ENCODE data around the gene ZNF223.

The ZNF223 gene

DNA sequence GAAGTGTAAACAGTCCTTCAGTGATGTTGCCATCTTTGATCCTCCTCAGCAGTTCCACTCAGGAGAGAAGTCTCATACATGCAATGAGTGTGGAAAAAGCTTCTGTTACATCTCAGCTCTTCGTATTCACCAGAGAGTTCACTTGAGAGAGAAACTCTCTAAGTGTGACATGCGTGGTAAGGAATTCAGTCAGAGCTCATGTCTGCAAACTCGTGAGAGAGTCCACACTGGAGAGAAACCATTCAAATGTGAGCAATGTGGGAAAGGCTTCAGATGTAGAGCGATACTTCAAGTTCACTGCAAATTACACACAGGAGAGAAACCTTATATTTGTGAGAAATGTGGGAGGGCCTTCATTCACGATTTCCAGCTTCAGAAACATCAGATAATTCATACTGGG, 41.4 kb upstream of the ZNF223 start:
- H4K20me1 ChIP-seq (ENCODE audit: insufficient read depth, low read length, poor library complexity, severe bottlenecking): no peaks in the 10 kb centered on the region
- no peak overlapping the region for H3K4me2 ChIP-seq (ENCODE audit: low read depth, low read length, poor library complexity, severe bottlenecking)
- peaks cover 40% of the 10 kb centered on the region; the same call in 1 of the 2 replicates for H3K36me3 ChIP-seq (ENCODE audit: insufficient read depth, low read length)
- H3F3A ChIP-seq (ENCODE audit: low read depth): no peaks in the 10 kb centered on the region
- H3K9me2 ChIP-seq (replicated peaks; ENCODE audit: low read depth, low read length): no peaks in the 10 kb centered on the region
- H3K4me1 ChIP-seq (ENCODE audit: insufficient read depth, low read length, poor library complexity, severe bottlenecking): no peaks in the 10 kb centered on the region
- H3K9me3 ChIP-seq (ENCODE audit: insufficient read depth, low read depth, low read length): peaks cover 23% of the 10 kb centered on the region; the same call in 1 of the 2 replicates
- no peak for TF ChIP-seq CTCF (conservative IDR thresholded peaks at IDR 0.05; ENCODE audit: low read length)
- TF ChIP-seq EZH2phosphoT487 (IDR thresholded peaks at IDR 0.05; ENCODE audit: borderline replicate concordance): no peak
- H3K79me2 ChIP-seq (ENCODE audit: insufficient read depth, low read length): no peaks in the 10 kb centered on the region
- no peak overlapping the region for H3K4me3 ChIP-seq (ENCODE audit: low read length, poor library complexity, severe bottlenecking)
- no peaks in the 10 kb centered on the region for H3K27me3 ChIP-seq (ENCODE audit: insufficient read depth, low read length, poor library complexity, severe bottlenecking)
- no peak overlapping the region for H3K9ac ChIP-seq (ENCODE audit: low read depth, low read length, poor library complexity, severe bottlenecking)
- no peak overlapping the region for H2AFZ ChIP-seq (ENCODE audit: low read length)

DNA sequence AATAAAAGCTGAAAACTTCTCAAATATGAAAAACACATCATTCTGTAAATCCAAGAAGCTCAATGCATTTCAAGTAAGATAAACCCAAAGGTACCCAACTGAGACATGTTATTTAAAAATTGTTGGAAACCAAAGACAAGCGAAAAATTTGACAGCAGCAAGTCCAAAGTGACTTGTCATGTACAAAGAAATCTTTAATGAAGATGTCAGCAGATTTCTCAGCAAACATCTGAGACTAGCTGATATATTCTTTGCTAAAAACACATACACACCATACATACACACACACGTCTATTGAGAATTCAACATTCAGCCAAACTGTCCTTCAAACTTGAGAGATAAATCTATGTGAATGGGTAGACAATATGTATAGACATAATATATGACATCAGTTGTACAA, 32.3 kb upstream of the ZNF223 start:
- Histone ChIP-seq H3K4me1 (ENCODE audit: insufficient read depth, low read length, poor library complexity, severe bottlenecking) (peaks cover under 1% of the 10 kb centered on the region), H3F3A (ENCODE audit: low read depth) (no peaks in the 10 kb centered on the region), H3K36me3 (ENCODE audit: insufficient read depth, low read length) (no peaks in the 10 kb centered on the region), H3K79me2 (ENCODE audit: insufficient read depth, low read length) (no peaks in the 10 kb centered on the region), H3K9me2 (replicated peaks; ENCODE audit: low read depth, low read length) (no peaks in the 10 kb centered on the region), H3K9ac (ENCODE audit: low read depth, low read length, poor library complexity, severe bottlenecking) (no peak overlapping the region), H4K20me1 (ENCODE audit: insufficient read depth, low read length, poor library complexity, severe bottlenecking) (no peaks in the 10 kb centered on the region), H3K27me3 (ENCODE audit: insufficient read depth, low read length, poor library complexity, severe bottlenecking) (peaks cover 47% of the 10 kb centered on the region), H3K4me2 (ENCODE audit: low read depth, low read length, poor library complexity, severe bottlenecking) (no peak overlapping the region), H3K4me3 (ENCODE audit: low read length, poor library complexity, severe bottlenecking) (no peak overlapping the region), H3K9me3 (ENCODE audit: insufficient read depth, low read depth, low read length) (no peaks in the 10 kb centered on the region; the same call in 1 of the 2 replicates), H2AFZ (ENCODE audit: low read length) (no peak overlapping the region)
- TF ChIP-seq CTCF (conservative IDR thresholded peaks at IDR 0.05; ENCODE audit: low read length): no peak
- no peak for TF ChIP-seq EZH2phosphoT487 (IDR thresholded peaks at IDR 0.05; ENCODE audit: borderline replicate concordance)

DNA sequence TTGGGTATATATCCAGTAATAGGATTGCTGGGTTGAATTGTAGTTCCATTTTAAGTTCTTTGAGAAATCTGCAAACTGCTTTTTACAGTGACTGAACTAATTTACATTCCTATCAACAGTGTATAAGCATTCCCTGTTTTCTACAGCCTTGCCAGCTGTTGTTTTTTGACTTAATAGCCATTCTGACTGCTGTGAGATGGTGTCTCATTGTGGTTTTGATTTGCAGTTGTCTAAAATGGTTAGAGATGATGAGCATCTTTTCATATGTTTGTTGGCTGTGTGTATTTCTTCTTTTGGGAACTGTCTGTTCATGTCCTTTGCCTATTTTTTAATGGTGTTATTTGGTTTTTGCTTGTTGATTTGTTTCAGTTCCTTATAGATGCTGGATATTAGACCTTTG, 30.6 kb upstream of the ZNF223 start:
- Histone ChIP-seq H3K4me1 (ENCODE audit: insufficient read depth, low read length, poor library complexity, severe bottlenecking) (peaks cover 10% of the 10 kb centered on the region), H3F3A (ENCODE audit: low read depth) (no peaks in the 10 kb centered on the region), H3K4me3 (ENCODE audit: low read length, poor library complexity, severe bottlenecking) (no peak overlapping the region), H3K27me3 (ENCODE audit: insufficient read depth, low read length, poor library complexity, severe bottlenecking) (peaks cover 47% of the 10 kb centered on the region), H3K4me2 (ENCODE audit: low read depth, low read length, poor library complexity, severe bottlenecking) (no peak overlapping the region), H3K9me3 (ENCODE audit: insufficient read depth, low read depth, low read length) (no peaks in the 10 kb centered on the region; the same call in 1 of the 2 replicates), H3K9ac (ENCODE audit: low read depth, low read length, poor library complexity, severe bottlenecking) (no peak overlapping the region), H3K79me2 (ENCODE audit: insufficient read depth, low read length) (peaks cover 6% of the 10 kb centered on the region; the same call in 1 of the 2 replicates), H2AFZ (ENCODE audit: low read length) (no peak overlapping the region), H4K20me1 (ENCODE audit: insufficient read depth, low read length, poor library complexity, severe bottlenecking) (no peaks in the 10 kb centered on the region), H3K36me3 (ENCODE audit: insufficient read depth, low read length) (no peaks in the 10 kb centered on the region), H3K9me2 (replicated peaks; ENCODE audit: low read depth, low read length) (no peaks in the 10 kb centered on the region)
- TF ChIP-seq EZH2phosphoT487 (IDR thresholded peaks at IDR 0.05; ENCODE audit: borderline replicate concordance) (no peak), CTCF (conservative IDR thresholded peaks at IDR 0.05; ENCODE audit: low read length) (no peak)

Measured in Loucy (cell line).